Cardiac fibroblast (primary cell): ENCODE data around the gene SUCLG2.

ENCODE experiments used
- DNase-seq, 2 donors: peaks; one replicate each; pipeline versions ENCODE4 v3.0.0 to v3.0.0-alpha.2; 2010; ENCODE audit warnings: low read depth in 2 of 2
- H3K4me3 ChIP-seq, 2 donors: replicated peaks in 1 of 2; 1 replicate in 1 of 2; 2 replicates in 1 of 2; pipeline ENCODE4 v1.5.1; 2011; ENCODE audit warnings: low read depth in 2 of 2, low read length in 2 of 2, mild to moderate bottlenecking in 2 of 2, moderate library complexity in 1 of 2
- TF ChIP-seq, protein P1 (sequence below): IDR thresholded peaks from one replicate; pipeline ENCODE4 v1.5.1; 2011; ENCODE audit warnings: low read depth, mild to moderate bottlenecking, low read length, inconsistent platforms

The SUCLG2 gene

DNA sequence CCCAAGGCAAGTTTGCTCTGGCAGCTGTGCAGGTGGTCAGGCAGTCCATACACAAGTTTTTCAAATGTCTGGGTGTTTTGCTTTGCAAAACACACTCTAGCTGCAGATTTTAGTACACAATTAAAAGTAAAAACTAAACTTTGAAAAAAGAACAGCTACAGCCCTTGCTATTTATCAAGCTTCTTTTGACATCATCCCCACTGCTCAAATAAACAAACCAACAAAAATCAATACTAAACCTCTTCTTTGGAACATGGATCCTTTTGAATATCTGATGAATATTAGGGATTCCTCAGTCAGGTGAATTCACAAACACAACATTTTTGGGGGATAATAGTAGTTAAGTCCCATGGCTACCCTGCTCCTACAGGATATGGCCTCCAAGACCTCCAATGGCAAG is 249.2 kb downstream of the SUCLG2 start:
- no peak overlapping the region for H3K4me3 ChIP-seq
- TF ChIP-seq, protein P1, sequence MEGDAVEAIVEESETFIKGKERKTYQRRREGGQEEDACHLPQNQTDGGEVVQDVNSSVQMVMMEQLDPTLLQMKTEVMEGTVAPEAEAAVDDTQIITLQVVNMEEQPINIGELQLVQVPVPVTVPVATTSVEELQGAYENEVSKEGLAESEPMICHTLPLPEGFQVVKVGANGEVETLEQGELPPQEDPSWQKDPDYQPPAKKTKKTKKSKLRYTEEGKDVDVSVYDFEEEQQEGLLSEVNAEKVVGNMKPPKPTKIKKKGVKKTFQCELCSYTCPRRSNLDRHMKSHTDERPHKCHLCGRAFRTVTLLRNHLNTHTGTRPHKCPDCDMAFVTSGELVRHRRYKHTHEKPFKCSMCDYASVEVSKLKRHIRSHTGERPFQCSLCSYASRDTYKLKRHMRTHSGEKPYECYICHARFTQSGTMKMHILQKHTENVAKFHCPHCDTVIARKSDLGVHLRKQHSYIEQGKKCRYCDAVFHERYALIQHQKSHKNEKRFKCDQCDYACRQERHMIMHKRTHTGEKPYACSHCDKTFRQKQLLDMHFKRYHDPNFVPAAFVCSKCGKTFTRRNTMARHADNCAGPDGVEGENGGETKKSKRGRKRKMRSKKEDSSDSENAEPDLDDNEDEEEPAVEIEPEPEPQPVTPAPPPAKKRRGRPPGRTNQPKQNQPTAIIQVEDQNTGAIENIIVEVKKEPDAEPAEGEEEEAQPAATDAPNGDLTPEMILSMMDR, result no peak
- no peak for DNase-seq

DNA sequence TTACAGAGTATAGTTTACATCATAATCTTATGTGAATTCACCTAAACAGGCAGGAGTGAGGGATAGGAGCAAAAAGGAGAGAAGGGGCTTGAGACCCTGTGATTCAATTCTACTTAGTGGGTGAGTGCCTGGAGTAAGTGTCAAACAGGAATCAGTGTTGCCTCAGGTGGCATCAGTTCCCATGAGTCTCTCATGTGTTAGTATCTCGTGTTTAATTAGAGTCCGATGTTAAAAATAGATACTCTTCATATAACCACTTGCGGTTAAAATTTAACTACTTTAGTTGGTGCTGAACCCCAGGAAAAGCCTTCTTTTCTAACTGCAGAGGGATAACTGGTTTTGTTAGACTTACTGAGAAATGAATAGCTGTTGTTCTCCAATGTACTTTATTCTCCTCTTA is 251.5 kb downstream of the SUCLG2 start:
- TF ChIP-seq, protein P1, result no peak
- no peak overlapping the region for H3K4me3 ChIP-seq
- no peak for DNase-seq

DNA sequence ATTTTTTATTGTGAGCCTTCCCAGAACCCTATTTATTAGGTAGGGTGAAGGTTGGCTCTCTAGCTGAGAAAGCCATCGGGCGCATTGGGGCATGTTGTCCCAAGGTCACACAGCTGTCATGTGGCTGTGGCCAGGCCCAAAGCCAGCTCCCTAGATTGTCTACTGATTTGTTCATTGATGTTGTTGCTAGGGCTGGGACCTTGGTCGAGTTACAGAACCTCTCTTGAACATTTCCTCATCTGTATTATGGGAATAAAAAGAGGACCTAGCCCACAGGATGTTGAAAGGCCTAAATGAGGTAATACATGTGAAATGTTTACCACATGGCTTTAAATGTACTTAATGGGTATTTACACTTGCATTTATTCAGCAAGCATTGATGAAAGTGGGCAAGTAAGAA is 252.5 kb downstream of the SUCLG2 start:
- DNase-seq, result peak in 1 of 2 donors; percentile 19
- TF ChIP-seq, protein P1, result no peak
- no peak overlapping the region for H3K4me3 ChIP-seq

DNA sequence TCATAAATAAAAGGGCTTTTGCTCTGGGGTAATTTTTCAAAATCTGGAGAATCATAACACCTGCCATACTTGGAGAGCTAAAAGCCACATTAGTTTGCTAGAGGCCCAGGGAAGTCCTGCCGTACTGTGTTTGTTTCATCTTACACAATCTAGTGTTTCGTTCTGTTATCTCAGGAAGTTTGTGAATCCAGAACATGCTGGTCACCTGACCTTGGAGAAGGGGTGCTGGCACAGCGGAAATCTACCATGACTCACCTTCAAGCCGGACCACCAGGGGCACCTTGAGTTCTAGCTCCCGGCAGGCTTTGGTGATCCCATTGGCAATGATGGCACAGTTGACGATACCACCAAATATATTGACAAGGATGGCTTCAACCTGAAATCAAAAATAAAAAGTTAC is 253.9 kb downstream of the SUCLG2 start:
- TF ChIP-seq, protein P1, result no peak
- no peak for DNase-seq
- H3K4me3 ChIP-seq, result no peak overlapping the region

DNA sequence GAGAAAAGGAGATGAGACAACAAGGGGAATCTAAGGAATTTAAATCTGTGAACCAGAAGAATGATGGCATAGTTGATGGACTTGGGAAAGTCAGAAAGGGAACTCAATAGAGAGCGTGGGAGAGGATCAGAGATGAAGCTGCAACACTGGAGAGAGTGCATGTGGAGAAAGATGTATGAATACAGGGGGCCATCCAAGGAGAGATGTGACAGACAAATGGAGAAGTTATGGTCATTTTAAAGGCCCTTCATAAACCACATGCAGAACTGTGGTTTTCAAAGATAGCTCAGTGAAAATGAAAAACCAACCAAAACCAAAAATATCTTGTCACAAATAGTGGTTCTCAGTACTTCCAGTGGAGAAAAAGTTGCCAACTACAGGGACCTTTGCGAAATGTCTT is 265.2 kb downstream of the SUCLG2 start:
- H3K4me3 ChIP-seq, result no peak overlapping the region
- no peak for DNase-seq
- TF ChIP-seq, protein P1, result no peak

DNA sequence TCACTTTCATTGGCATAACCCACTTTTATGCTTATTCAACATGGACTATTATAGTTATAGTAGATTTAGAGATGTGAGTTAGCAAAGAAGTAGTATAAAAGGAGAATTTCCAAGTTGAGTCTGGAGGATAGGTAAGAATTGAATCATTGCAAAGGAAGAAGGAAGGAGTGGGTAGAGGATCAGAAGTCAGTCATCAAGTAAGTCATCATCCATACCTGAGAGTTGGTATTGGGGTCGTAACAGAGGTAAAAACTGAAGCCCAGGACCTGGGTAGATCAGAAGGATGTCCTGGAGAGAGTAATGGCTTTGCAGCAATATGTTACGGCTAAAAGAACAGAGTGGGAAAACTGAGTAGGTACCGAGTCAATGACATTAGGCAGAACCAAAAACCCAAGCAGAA is 265.7 kb downstream of the SUCLG2 start:
- TF ChIP-seq, protein P1, result no peak
- no peak for DNase-seq
- H3K4me3 ChIP-seq, result no peak overlapping the region

DNA sequence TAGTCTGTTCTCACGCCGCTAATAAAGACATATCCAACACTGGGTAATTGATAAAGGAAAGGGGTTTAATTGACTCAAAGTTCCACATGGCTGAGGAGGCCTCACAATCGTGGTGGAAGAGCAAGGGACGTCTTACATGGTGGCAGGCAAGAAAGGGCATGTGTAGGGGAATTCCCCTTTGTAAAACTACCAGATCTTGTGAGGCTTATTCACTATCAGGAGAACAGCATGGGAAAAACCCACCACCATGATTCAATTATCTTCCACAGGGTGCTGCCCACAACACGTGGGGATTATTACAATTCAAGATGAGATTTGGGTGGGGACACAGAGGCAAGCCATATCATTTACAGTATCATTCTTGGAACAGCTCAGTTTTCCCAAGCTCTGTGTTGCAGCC is 268.0 kb downstream of the SUCLG2 start:
- TF ChIP-seq, protein P1, result no peak
- DNase-seq, result no peak
- H3K4me3 ChIP-seq, result no peak overlapping the region
